GM18507 (cell line): ENCODE results near the gene THSD4.
"Not testable (repeated sequence)": the region's sequence is repeated elsewhere in the genome, so short reads cannot be mapped to it uniquely, and the experiment has no call there.

ENCODE experiments used
- DNase-seq: peaks from one replicate; pipeline ENCODE4 v3.0.0; 2011; ENCODE audit warnings: low read depth; ENCODE audit not compliant: insufficient read length; ENCODE audit errors: extremely low spot score
- FAIRE-seq: peaks from 2 replicates; lab custom pipeline; 2011; peaks lifted over from hg19 to GRCh38; lab: Jason Lieb, UNC

Gene THSD4

GRCh38 chr15:71141572-71141971 is 26.3 kb downstream of the THSD4 start:
- DNase-seq: no peak
- FAIRE-seq: no peak

- no peak for DNase-seq
- no peak for FAIRE-seq
These were observed 27.5 kb downstream of the THSD4 start for GRCh38 chr15:71142780-71143179.

GRCh38 chr15:71143373-71144310 is 28.4 kb downstream of the THSD4 start:
- DNase-seq (no peak), FAIRE-seq (no peak)

GRCh38 chr15:71145648-71146047 is 30.4 kb downstream of the THSD4 start:
- DNase-seq (no peak), FAIRE-seq (no peak)

- DNase-seq (no peak), FAIRE-seq (no peak)
These were observed 31.3 kb downstream of the THSD4 start for GRCh38 chr15:71146580-71146982.

- no peak for FAIRE-seq
These were observed 32.8 kb downstream of the THSD4 start for GRCh38 chr15:71148048-71148447.

GRCh38 chr15:71149646-71150557 is 34.6 kb downstream of the THSD4 start:
- FAIRE-seq: no peak
- DNase-seq: no peak

More at GRCh38 chr15:71148048-71148447, 32.8 kb downstream of the THSD4 start:
- no peak for DNase-seq

- no peak for FAIRE-seq
These were observed 35.8 kb downstream of the THSD4 start for GRCh38 chr15:71151081-71151480.

GRCh38 chr15:71152542-71152941 is 37.3 kb downstream of the THSD4 start:
- FAIRE-seq (no peak), DNase-seq (no peak)

More at GRCh38 chr15:71151081-71151480, 35.8 kb downstream of the THSD4 start:
- no peak for DNase-seq

- DNase-seq: no peak
- FAIRE-seq: no peak
These were observed 38.7 kb downstream of the THSD4 start for GRCh38 chr15:71153823-71154524.

GRCh38 chr15:71154607-71155200 is 39.4 kb downstream of the THSD4 start:
- no peak for FAIRE-seq
- no peak for DNase-seq

- DNase-seq (no peak), FAIRE-seq (no peak)
These were observed 40.3 kb downstream of the THSD4 start for GRCh38 chr15:71155534-71155933.

GRCh38 chr15:71160976-71161375 is 45.7 kb downstream of the THSD4 start:
- DNase-seq (no peak), FAIRE-seq (no peak)

GRCh38 chr15:71162309-71162708 is 47.0 kb downstream of the THSD4 start:
- no peak for FAIRE-seq
- DNase-seq: no peak

GRCh38 chr15:71164606-71165005 is 49.3 kb downstream of the THSD4 start:
- DNase-seq, FAIRE-seq: not testable (repeated sequence)

- FAIRE-seq (no peak), DNase-seq (no peak)
These were observed 52.3 kb downstream of the THSD4 start for GRCh38 chr15:71167445-71168165.

- DNase-seq (no peak), FAIRE-seq (no peak)
These were observed 53.0 kb downstream of the THSD4 start for GRCh38 chr15:71168166-71168834.

- DNase-seq: no peak
- FAIRE-seq: no peak
These were observed 54.9 kb downstream of the THSD4 start for GRCh38 chr15:71170163-71170562.
